ENCODE data around the gene SCAMP4.
A peak's percentile ranks its signal among the peaks of the same experiment; 100 is the strongest.
"Not testable (repeated sequence)": the region's sequence is repeated elsewhere in the genome, so short reads cannot be mapped to it uniquely, and the experiment has no call there.

Gene SCAMP4

DNA sequence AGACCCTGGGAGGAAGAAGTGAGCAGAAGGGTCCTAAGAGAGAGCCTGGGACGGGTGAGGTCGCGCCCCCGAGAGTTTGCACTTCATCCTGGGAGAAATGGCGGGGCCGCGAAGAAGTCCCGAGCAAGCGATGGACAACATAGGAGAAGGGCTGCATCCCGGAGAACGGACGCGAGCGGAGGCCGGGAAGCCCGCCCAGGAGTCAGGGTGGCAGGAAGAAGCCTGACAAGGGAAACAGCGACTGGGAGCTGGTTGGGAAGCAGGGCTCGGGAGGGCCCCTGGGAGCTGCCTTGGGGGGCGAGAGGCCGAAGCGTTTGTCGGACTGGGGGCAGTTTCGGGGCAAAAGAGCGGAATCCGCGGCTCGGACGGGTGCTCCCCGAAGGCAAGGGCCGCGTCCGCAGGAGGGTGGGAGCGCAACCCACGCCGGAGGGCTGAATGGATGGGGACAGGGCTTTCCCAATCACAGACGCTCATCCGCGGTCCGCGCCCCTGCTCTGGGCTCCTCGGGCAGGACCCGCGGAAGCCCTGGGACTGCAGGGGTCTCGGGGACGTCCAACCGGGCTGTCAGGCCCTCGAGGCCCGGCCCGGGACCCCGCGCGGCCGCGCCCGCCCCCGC is 20.4 kb upstream of the SCAMP4 start:
- peak overlapping the region; percentile 84 for H3K9ac ChIP-seq (ENCODE audit: low read length)
- H4K20me1 ChIP-seq (ENCODE audit: insufficient read depth, low read length): no peaks in the 10 kb centered on the region
- peaks cover 6% of the 10 kb centered on the region; the same call in 1 of the 2 replicates for H3K36me3 ChIP-seq (ENCODE audit: insufficient read depth, low read length)
- peaks cover 27% of the 10 kb centered on the region for H3K79me2 ChIP-seq (ENCODE audit: insufficient read depth, low read length)
- H3K4me3 ChIP-seq (ENCODE audit: low read depth, low read length, poor library complexity, severe bottlenecking): peak overlapping the region; percentile 81
- peak overlapping the region; percentile 93 for H3K4me2 ChIP-seq (ENCODE audit: low read length)
- H3F3A ChIP-seq (ENCODE audit: insufficient read depth, low read length): no peaks in the 10 kb centered on the region
- peak overlapping the region; percentile 79 for H3K27ac ChIP-seq (ENCODE audit: low read depth, low read length, poor library complexity, severe bottlenecking)
- no peaks in the 10 kb centered on the region for H3K9me3 ChIP-seq (ENCODE audit: low read length)
- H2AFZ ChIP-seq (ENCODE audit: low read length): no peak overlapping the region
- H3K9me2 ChIP-seq (ENCODE audit: low read depth, low read length): no peaks in the 10 kb centered on the region
- H3K27me3 ChIP-seq (ENCODE audit: insufficient read depth, low read length): no peaks in the 10 kb centered on the region
- H3K4me1 ChIP-seq (ENCODE audit: insufficient read depth, low read length, severe bottlenecking): peaks cover 38% of the 10 kb centered on the region
- TF ChIP-seq EZH2 (IDR thresholded peaks at IDR 0.05; ENCODE audit: borderline replicate concordance, low read length): no peak
- TF ChIP-seq, protein P1, sequence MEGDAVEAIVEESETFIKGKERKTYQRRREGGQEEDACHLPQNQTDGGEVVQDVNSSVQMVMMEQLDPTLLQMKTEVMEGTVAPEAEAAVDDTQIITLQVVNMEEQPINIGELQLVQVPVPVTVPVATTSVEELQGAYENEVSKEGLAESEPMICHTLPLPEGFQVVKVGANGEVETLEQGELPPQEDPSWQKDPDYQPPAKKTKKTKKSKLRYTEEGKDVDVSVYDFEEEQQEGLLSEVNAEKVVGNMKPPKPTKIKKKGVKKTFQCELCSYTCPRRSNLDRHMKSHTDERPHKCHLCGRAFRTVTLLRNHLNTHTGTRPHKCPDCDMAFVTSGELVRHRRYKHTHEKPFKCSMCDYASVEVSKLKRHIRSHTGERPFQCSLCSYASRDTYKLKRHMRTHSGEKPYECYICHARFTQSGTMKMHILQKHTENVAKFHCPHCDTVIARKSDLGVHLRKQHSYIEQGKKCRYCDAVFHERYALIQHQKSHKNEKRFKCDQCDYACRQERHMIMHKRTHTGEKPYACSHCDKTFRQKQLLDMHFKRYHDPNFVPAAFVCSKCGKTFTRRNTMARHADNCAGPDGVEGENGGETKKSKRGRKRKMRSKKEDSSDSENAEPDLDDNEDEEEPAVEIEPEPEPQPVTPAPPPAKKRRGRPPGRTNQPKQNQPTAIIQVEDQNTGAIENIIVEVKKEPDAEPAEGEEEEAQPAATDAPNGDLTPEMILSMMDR (IDR thresholded peaks at IDR 0.05; ENCODE audit: low read length): no peak

DNA sequence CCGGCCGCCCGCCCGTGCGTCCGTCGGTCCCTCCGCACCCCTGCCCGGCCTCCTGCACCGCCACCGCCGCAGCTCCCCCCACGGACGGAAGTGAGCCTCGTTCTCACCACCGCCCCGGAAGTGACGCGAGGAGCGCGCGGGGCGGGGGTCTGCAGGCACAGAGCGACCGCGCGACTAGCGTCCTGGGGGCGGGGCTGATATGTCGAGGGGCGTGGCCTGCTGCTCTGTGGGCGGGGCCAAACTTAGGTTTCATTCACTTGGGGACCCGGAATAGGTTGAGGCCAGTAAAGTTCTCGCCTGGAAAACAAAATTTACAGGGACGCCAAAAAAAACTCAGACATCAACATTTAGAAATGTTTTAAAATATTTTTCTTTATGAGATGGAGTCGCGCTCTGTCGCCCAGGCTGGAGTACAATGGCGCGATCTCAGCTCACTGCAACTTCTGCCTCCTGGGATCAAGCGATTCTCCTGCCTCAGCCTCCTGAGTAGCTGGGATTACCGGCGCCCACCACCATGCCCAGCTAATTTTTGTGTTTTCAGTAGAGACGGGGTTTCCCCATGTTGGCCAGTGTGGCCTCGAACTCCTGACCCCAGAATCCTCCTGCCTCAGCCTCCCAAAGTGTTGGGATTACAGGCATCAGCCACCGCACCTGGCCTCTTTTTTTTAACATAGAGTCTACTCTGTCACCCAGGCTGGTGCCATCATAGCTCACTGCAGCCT is 19.6 kb upstream of the SCAMP4 start, which contains the start of gene ABHD17A:
ABHD17A (minus strand) TSS at position 99 of the 722 bp plus-strand sequence. CDS start 3,930 bp downstream, outside the sequence.
- Histone ChIP-seq H3K4me1 (ENCODE audit: insufficient read depth, low read length, severe bottlenecking) (peaks cover 38% of the 10 kb centered on the region), H3K79me2 (ENCODE audit: insufficient read depth, low read length) (peaks cover 27% of the 10 kb centered on the region), H3K9ac (ENCODE audit: low read length) (peak within 1 kb of the TSS; percentile 84), H3K4me2 (ENCODE audit: low read length) (peak within 1 kb of the TSS; percentile 93), H3K27ac (ENCODE audit: low read depth, low read length, poor library complexity, severe bottlenecking) (peak within 1 kb of the TSS; percentile 79), H3K4me3 (ENCODE audit: low read depth, low read length, poor library complexity, severe bottlenecking) (peak within 1 kb of the TSS; percentile 81)
- not testable (repeated sequence) for H3K9me2 ChIP-seq (ENCODE audit: low read depth, low read length); H3K9me3 ChIP-seq (ENCODE audit: low read length); H3K36me3 ChIP-seq (ENCODE audit: insufficient read depth, low read length); H3K27me3 ChIP-seq (ENCODE audit: insufficient read depth, low read length); H3F3A ChIP-seq (ENCODE audit: insufficient read depth, low read length); H4K20me1 ChIP-seq (ENCODE audit: insufficient read depth, low read length); H2AFZ ChIP-seq (ENCODE audit: low read length)

DNA sequence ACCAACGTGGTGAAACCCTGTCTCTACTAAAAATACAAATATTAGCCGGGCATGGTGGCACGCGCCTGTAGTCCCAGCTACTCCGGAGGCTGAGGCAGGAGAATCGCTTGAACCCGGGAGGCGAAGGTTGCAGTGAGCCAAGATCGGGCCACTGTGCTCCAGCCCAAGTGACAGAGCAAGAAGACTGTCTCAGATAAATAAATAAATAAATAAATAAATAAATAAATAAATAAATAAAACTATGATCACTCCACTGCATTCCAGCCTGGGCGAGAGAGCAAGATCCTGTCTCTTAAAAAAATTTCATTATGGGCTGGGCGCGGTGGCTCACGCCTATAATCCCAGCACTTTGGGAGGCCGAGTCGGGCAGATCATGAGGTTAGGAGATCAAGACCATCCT is 18.8 kb upstream of the SCAMP4 start:
- H3K9me3 ChIP-seq (ENCODE audit: low read length); H3K4me2 ChIP-seq (ENCODE audit: low read length); H3K4me3 ChIP-seq (ENCODE audit: low read depth, low read length, poor library complexity, severe bottlenecking); H4K20me1 ChIP-seq (ENCODE audit: insufficient read depth, low read length); H3K36me3 ChIP-seq (ENCODE audit: insufficient read depth, low read length); H3K27ac ChIP-seq (ENCODE audit: low read depth, low read length, poor library complexity, severe bottlenecking); H3K27me3 ChIP-seq (ENCODE audit: insufficient read depth, low read length); H3K9me2 ChIP-seq (ENCODE audit: low read depth, low read length); H3K9ac ChIP-seq (ENCODE audit: low read length); H3F3A ChIP-seq (ENCODE audit: insufficient read depth, low read length); H2AFZ ChIP-seq (ENCODE audit: low read length): not testable (repeated sequence)
- Histone ChIP-seq H3K79me2 (ENCODE audit: insufficient read depth, low read length) (peaks cover 27% of the 10 kb centered on the region), H3K4me1 (ENCODE audit: insufficient read depth, low read length, severe bottlenecking) (peaks cover 38% of the 10 kb centered on the region)

DNA sequence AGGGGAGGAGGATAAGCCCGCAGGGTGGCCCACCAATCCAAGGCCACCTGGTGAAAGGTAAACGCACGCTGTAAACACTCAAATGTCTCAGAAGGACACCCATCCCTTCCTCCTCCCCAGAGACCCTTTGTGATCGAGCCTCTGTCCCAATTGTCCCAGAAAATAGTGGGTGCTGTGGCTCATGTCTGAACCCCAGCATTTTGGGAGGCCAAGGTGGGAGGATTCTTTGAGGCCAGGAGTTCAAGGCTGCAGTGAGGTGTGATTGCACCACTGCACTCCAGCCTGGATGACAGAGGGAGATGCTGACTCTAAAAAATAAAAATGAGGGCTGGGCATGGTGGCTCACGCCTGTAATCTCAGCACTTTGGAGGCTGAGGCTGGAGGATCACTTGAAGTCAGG is 16.8 kb upstream of the SCAMP4 start:
- H3K4me1 ChIP-seq (ENCODE audit: insufficient read depth, low read length, severe bottlenecking): peaks cover 20% of the 10 kb centered on the region
- no peak overlapping the region for H3K4me2 ChIP-seq (ENCODE audit: low read length)
- no peaks in the 10 kb centered on the region for H3F3A ChIP-seq (ENCODE audit: insufficient read depth, low read length)
- H3K27me3 ChIP-seq (ENCODE audit: insufficient read depth, low read length): no peaks in the 10 kb centered on the region
- TF ChIP-seq, protein P1 (IDR thresholded peaks at IDR 0.05; ENCODE audit: low read length): no peak
- no peaks in the 10 kb centered on the region for H4K20me1 ChIP-seq (ENCODE audit: insufficient read depth, low read length)
- no peaks in the 10 kb centered on the region for H3K36me3 ChIP-seq (ENCODE audit: insufficient read depth, low read length)
- H3K79me2 ChIP-seq (ENCODE audit: insufficient read depth, low read length): peaks cover 16% of the 10 kb centered on the region
- H3K4me3 ChIP-seq (ENCODE audit: low read depth, low read length, poor library complexity, severe bottlenecking): no peak overlapping the region
- no peaks in the 10 kb centered on the region for H3K9me2 ChIP-seq (ENCODE audit: low read depth, low read length)
- H3K9ac ChIP-seq (ENCODE audit: low read length): no peak overlapping the region
- no peak overlapping the region for H2AFZ ChIP-seq (ENCODE audit: low read length)
- H3K27ac ChIP-seq (ENCODE audit: low read depth, low read length, poor library complexity, severe bottlenecking): no peak overlapping the region
- no peaks in the 10 kb centered on the region for H3K9me3 ChIP-seq (ENCODE audit: low read length)

Data from OCI-LY1 (cell line).